HepG2 (cell line): ENCODE data around the gene CD44.

Experiments used
- DPF2 ChIP-seq: sonication (generic); formaldehyde crosslinking; IDR thresholded peaks from 2 replicates; pipeline ENCODE4 v1.4.0; 2020; ENCODE audit warnings: mild to moderate bottlenecking, low read depth, missing genetic modification reagents, borderline replicate concordance
- EP300 ChIP-seq, 3 experiments: sonication (generic) in 1 of 3; formaldehyde crosslinking in 1 of 3; IDR thresholded peaks; 2 replicates each; pipeline versions ENCODE4 v1.5.1 to v1.6.1; 2011 to 2020; ENCODE audit warnings: low read depth in 2 of 3, low read length in 2 of 3, borderline replicate concordance in 1 of 3, improper control_type of control experiment in 1 of 3, mild to moderate bottlenecking in 1 of 3, missing genetic modification reagents in 1 of 3, moderate library complexity in 1 of 3
- GABPB1 ChIP-seq: IDR thresholded peaks from 2 replicates; pipeline ENCODE4 v1.6.1; 2016; ENCODE audit warnings: mild to moderate bottlenecking, missing genetic modification reagents, moderate library complexity, missing compliant biosample characterization
- NR0B2 ChIP-seq: sonication (generic); formaldehyde crosslinking; IDR thresholded peaks from 2 replicates; pipeline ENCODE4 v1.4.0; 2020; ENCODE audit warnings: mild to moderate bottlenecking, missing genetic modification reagents
- NR3C1 ChIP-seq: sonication (generic); formaldehyde crosslinking; IDR thresholded peaks from 2 replicates; pipeline ENCODE4 v1.4.0; 2020; ENCODE audit warnings: missing genetic modification reagents
- POLR2AphosphoS5 ChIP-seq: IDR thresholded peaks from 2 replicates; pipeline ENCODE4 v1.6.1; 2012; ENCODE audit warnings: low read depth, low read length
- ZFYVE20 ChIP-seq: sonication (generic); formaldehyde crosslinking; IDR thresholded peaks from 2 replicates; pipeline ENCODE4 v1.8.0; 2023; ENCODE audit warnings: low read depth, mild to moderate bottlenecking, moderate library complexity, missing genetic modification reagents, borderline replicate concordance
- ZKSCAN1 ChIP-seq: fragments of 150-350 bp; IDR thresholded peaks from 2 replicates; pipeline ENCODE4 v1.6.1; 2014; ENCODE audit warnings: low read length

DNA sequence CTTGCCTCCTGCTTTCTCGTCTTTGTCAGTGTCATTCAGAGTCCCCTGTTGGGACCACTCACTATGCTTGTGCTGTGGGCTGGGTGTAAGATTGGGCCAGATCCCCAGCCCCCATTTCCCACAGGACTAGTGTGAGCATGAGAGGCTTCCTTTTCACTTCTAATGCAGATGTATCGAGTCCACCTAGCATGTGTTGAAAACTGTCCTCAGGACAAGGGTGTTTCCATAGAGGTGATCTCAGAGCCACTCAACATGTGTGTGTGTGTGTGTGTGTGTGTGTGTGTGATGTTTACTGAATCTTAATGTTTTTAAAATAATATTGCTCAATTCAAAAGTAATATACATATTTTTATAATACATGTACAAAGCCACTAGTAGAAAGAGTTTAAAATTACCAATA lies 11.4 kb upstream of the CD44 start:
- TF ChIP-seq GABPB1 (CRISPR knock-in tag), result no peak
- no peak for TF ChIP-seq NR0B2 (CRISPR knock-in tag)
- no peak for TF ChIP-seq POLR2AphosphoS5
- TF ChIP-seq EP300 (IDR thresholded peaks at IDR 0.05; ENCODE audit: low read depth in 2 of 2, low read length in 2 of 2), result no peak
- no peak for TF ChIP-seq EP300 (CRISPR knock-in tag; IDR thresholded peaks at IDR 0.05; ENCODE audit: borderline replicate concordance)
- TF ChIP-seq ZFYVE20 (CRISPR knock-in tag), result no peak
- TF ChIP-seq DPF2 (CRISPR knock-in tag), result no peak
- no peak for TF ChIP-seq NR3C1 (CRISPR knock-in tag)
- TF ChIP-seq ZKSCAN1, result no peak
